Ishikawa (cell line): Measurements from ENCODE around the gene FCER2.

Experiments used
- CREB1 ChIP-seq: IDR thresholded peaks from 2 replicates; pipeline ENCODE4 v1.6.1; 2012; ENCODE audit warnings: low read depth
- EP300 ChIP-seq: IDR thresholded peaks from 2 replicates; pipeline ENCODE4 v1.6.1; 2012; ENCODE audit warnings: borderline replicate concordance
- TAF1 ChIP-seq: IDR thresholded peaks from 2 replicates; pipeline ENCODE4 v1.6.1; 2012; ENCODE audit warnings: low read depth, mild to moderate bottlenecking
- YY1 ChIP-seq: IDR thresholded peaks from 2 replicates; pipeline ENCODE4 v1.6.1; 2012; ENCODE audit warnings: low read depth
- TF ChIP-seq, protein P1 (sequence below): IDR thresholded peaks from 2 replicates; pipeline ENCODE4 v1.6.1; 2012
- TF ChIP-seq, protein P2 (sequence below): IDR thresholded peaks from 2 replicates; pipeline ENCODE4 v1.6.1; 2012; ENCODE audit warnings: low read depth, mild to moderate bottlenecking

DNA sequence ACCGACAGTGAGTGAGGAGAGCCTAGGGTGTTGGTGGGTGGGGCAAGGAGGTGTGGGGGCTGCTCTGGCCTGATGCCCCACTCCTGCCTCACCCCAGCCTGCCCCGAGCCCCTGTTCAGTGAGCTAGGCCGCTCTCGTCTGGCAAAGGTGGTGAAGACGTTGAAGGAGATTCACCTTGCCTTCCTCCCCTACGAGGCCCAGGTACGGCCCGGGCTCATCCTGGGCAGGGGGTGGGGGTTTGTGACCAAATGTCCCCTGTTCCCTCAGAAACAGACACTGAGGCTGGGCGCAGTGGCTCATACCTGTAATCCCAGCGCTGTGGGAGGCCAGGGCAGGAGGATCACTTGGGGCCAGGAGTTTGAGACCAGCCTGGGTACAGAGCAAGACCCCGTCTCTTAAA is 61.1 kb downstream of the FCER2 start:
- TF ChIP-seq, protein P1, sequence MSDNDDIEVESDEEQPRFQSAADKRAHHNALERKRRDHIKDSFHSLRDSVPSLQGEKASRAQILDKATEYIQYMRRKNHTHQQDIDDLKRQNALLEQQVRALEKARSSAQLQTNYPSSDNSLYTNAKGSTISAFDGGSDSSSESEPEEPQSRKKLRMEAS: no peak
- TF ChIP-seq YY1: no peak
- TF ChIP-seq TAF1: no peak
- no peak for TF ChIP-seq EP300
- TF ChIP-seq CREB1: no peak
- TF ChIP-seq, protein P2, sequence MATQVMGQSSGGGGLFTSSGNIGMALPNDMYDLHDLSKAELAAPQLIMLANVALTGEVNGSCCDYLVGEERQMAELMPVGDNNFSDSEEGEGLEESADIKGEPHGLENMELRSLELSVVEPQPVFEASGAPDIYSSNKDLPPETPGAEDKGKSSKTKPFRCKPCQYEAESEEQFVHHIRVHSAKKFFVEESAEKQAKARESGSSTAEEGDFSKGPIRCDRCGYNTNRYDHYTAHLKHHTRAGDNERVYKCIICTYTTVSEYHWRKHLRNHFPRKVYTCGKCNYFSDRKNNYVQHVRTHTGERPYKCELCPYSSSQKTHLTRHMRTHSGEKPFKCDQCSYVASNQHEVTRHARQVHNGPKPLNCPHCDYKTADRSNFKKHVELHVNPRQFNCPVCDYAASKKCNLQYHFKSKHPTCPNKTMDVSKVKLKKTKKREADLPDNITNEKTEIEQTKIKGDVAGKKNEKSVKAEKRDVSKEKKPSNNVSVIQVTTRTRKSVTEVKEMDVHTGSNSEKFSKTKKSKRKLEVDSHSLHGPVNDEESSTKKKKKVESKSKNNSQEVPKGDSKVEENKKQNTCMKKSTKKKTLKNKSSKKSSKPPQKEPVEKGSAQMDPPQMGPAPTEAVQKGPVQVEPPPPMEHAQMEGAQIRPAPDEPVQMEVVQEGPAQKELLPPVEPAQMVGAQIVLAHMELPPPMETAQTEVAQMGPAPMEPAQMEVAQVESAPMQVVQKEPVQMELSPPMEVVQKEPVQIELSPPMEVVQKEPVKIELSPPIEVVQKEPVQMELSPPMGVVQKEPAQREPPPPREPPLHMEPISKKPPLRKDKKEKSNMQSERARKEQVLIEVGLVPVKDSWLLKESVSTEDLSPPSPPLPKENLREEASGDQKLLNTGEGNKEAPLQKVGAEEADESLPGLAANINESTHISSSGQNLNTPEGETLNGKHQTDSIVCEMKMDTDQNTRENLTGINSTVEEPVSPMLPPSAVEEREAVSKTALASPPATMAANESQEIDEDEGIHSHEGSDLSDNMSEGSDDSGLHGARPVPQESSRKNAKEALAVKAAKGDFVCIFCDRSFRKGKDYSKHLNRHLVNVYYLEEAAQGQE: no peak
